Effector memory CD8-positive, alpha-beta T cell (primary cell): ENCODE data around the gene PPM1H.

Source experiments
- ATAC-seq: fragments of 150-1000 bp; cut with Tn5 transposase; replicated peaks from 2 replicates; pipeline ENCODE4 v1.10.0; 2021; ENCODE audit warnings: mild to moderate bottlenecking, moderate library complexity
- DNase-seq, 3 experiments: peaks; one replicate each; pipeline ENCODE4 v3.0.0; 2021
- H3K27ac Mint-ChIP-seq, 2 donors: one replicate each; pipeline ENCODE4 v1.8.0; 2022; ENCODE audit warnings: mild to moderate bottlenecking in 2 of 2, mixed read lengths in 2 of 2, moderate library complexity in 2 of 2
- H3K27me3 Mint-ChIP-seq, 2 donors: one replicate each; pipeline ENCODE4 v1.8.0; 2022; ENCODE audit warnings: mixed read lengths in 2 of 2
- H3K36me3 Mint-ChIP-seq: one replicate; pipeline ENCODE4 v1.8.0; 2022; ENCODE audit warnings: mild to moderate bottlenecking, moderate library complexity, mixed read lengths; ENCODE audit not compliant: insufficient read depth
- H3K4me1 Mint-ChIP-seq, 2 donors: one replicate each; pipeline ENCODE4 v1.8.0; 2022; ENCODE audit warnings: low read depth in 2 of 2, mixed read lengths in 2 of 2
- H3K4me3 Mint-ChIP-seq, 2 donors: one replicate each; pipeline ENCODE4 v1.8.0; 2022; ENCODE audit warnings: mild to moderate bottlenecking in 2 of 2, mixed read lengths in 2 of 2, moderate library complexity in 2 of 2
- H3K9me3 Mint-ChIP-seq, 2 donors: one replicate each; pipeline ENCODE4 v1.8.0; 2022; ENCODE audit warnings: mixed read lengths in 2 of 2

The PPM1H gene

GRCh38 chr12:62846491-62846890, 88.5 kb downstream of the PPM1H start:
- no peak for ATAC-seq
- Mint-ChIP-seq H3K27ac (no peak overlapping the region), H3K4me3 (no peak overlapping the region), H3K36me3 (no peaks in the 10 kb centered on the region), H3K4me1 (no peaks in the 10 kb centered on the region), H3K9me3 (no peaks in the 10 kb centered on the region), H3K27me3 (peaks cover 34 to 36% of the 10 kb centered on the region in 2 donors)
- no peak for DNase-seq

- DNase-seq (no peak), ATAC-seq (no peak)
- H3K27ac Mint-ChIP-seq: no peak overlapping the region
- H3K27me3 Mint-ChIP-seq: peaks cover 28 to 46% of the 10 kb centered on the region in 2 donors
- no peaks in the 10 kb centered on the region for H3K4me1 Mint-ChIP-seq
- H3K9me3 Mint-ChIP-seq: peaks cover 0 to 4% of the 10 kb centered on the region in 2 donors
- no peak overlapping the region for H3K4me3 Mint-ChIP-seq
- H3K36me3 Mint-ChIP-seq: no peaks in the 10 kb centered on the region
Measured at GRCh38 chr12:62844915-62845314, 90.0 kb downstream of the PPM1H start.

- DNase-seq: no peak
- Mint-ChIP-seq H3K27me3 (peaks cover 19 to 42% of the 10 kb centered on the region in 2 donors), H3K36me3 (no peaks in the 10 kb centered on the region), H3K4me3 (no peak overlapping the region), H3K9me3 (peaks cover 0 to 4% of the 10 kb centered on the region in 2 donors), H3K4me1 (no peaks in the 10 kb centered on the region), H3K27ac (no peak overlapping the region)
- no peak for ATAC-seq
Measured at GRCh38 chr12:62843716-62844115, 91.2 kb downstream of the PPM1H start.

- ATAC-seq (no peak), DNase-seq (no peak)
- no peaks in the 10 kb centered on the region for H3K4me1 Mint-ChIP-seq
- peaks cover 0 to 4% of the 10 kb centered on the region in 2 donors for H3K9me3 Mint-ChIP-seq
- peaks cover 19 to 30% of the 10 kb centered on the region in 2 donors for H3K27me3 Mint-ChIP-seq
- no peaks in the 10 kb centered on the region for H3K36me3 Mint-ChIP-seq
- H3K4me3 Mint-ChIP-seq: no peak overlapping the region
- H3K27ac Mint-ChIP-seq: no peak overlapping the region
Measured at GRCh38 chr12:62841846-62842245, 93.1 kb downstream of the PPM1H start.

- no peak overlapping the region for H3K27ac Mint-ChIP-seq
- peaks cover 0 to 4% of the 10 kb centered on the region in 2 donors for H3K9me3 Mint-ChIP-seq
- H3K36me3 Mint-ChIP-seq: no peaks in the 10 kb centered on the region
- no peak overlapping the region for H3K4me3 Mint-ChIP-seq
- ATAC-seq (no peak), DNase-seq (no peak)
- H3K27me3 Mint-ChIP-seq: peaks cover 10 to 22% of the 10 kb centered on the region in 2 donors
- no peaks in the 10 kb centered on the region for H3K4me1 Mint-ChIP-seq
Measured at GRCh38 chr12:62840806-62841205, 94.1 kb downstream of the PPM1H start.

- Mint-ChIP-seq H3K27me3 (peaks cover 14 to 18% of the 10 kb centered on the region in 2 donors), H3K36me3 (no peaks in the 10 kb centered on the region), H3K4me3 (no peak overlapping the region), H3K9me3 (peaks cover 0 to 4% of the 10 kb centered on the region in 2 donors), H3K27ac (peak overlapping the region in 1 of 2 donors; percentile 32), H3K4me1 (no peaks in the 10 kb centered on the region)
- no peak for ATAC-seq
- no peak for DNase-seq
Measured at GRCh38 chr12:62839869-62840660, 94.9 kb downstream of the PPM1H start.

- Mint-ChIP-seq H3K4me1 (no peaks in the 10 kb centered on the region), H3K9me3 (no peaks in the 10 kb centered on the region), H3K4me3 (no peak overlapping the region), H3K27me3 (peaks cover 18 to 19% of the 10 kb centered on the region in 2 donors), H3K36me3 (no peaks in the 10 kb centered on the region), H3K27ac (no peak overlapping the region)
- no peak for ATAC-seq
- no peak for DNase-seq
Measured at GRCh38 chr12:62834971-62835547, 99.9 kb downstream of the PPM1H start.

GRCh38 chr12:62834406-62834805, 100.5 kb downstream of the PPM1H start:
- peaks cover 2% of the 10 kb centered on the region for H3K36me3 Mint-ChIP-seq
- DNase-seq (no peak), ATAC-seq (no peak)
- H3K27me3 Mint-ChIP-seq: peaks cover 12 to 19% of the 10 kb centered on the region in 2 donors
- no peaks in the 10 kb centered on the region for H3K9me3 Mint-ChIP-seq
- no peak overlapping the region for H3K4me3 Mint-ChIP-seq
- no peak overlapping the region for H3K27ac Mint-ChIP-seq
- H3K4me1 Mint-ChIP-seq: no peaks in the 10 kb centered on the region

- Mint-ChIP-seq H3K4me3 (no peak overlapping the region), H3K9me3 (no peaks in the 10 kb centered on the region), H3K4me1 (no peaks in the 10 kb centered on the region), H3K27ac (no peak overlapping the region), H3K36me3 (peaks cover 3% of the 10 kb centered on the region), H3K27me3 (peaks cover 12 to 19% of the 10 kb centered on the region in 2 donors)
- DNase-seq (no peak), ATAC-seq (no peak)
Measured at GRCh38 chr12:62833634-62834033, 101.3 kb downstream of the PPM1H start.

GRCh38 chr12:62832558-62832957, 102.4 kb downstream of the PPM1H start:
- ATAC-seq (no peak), DNase-seq (no peak)
- Mint-ChIP-seq H3K4me1 (no peaks in the 10 kb centered on the region), H3K9me3 (no peaks in the 10 kb centered on the region), H3K36me3 (peaks cover 3% of the 10 kb centered on the region), H3K27me3 (peaks cover 12 to 13% of the 10 kb centered on the region in 2 donors), H3K4me3 (no peak overlapping the region), H3K27ac (no peak overlapping the region)

- Mint-ChIP-seq H3K4me1 (no peaks in the 10 kb centered on the region), H3K9me3 (no peaks in the 10 kb centered on the region), H3K27me3 (peaks cover 10 to 12% of the 10 kb centered on the region in 2 donors), H3K4me3 (no peak overlapping the region), H3K36me3 (peaks cover 3% of the 10 kb centered on the region), H3K27ac (no peak overlapping the region)
- DNase-seq (no peak), ATAC-seq (no peak)
Measured at GRCh38 chr12:62832027-62832426, 102.9 kb downstream of the PPM1H start.

GRCh38 chr12:62827855-62828254, 107.1 kb downstream of the PPM1H start:
- no peak overlapping the region for H3K27ac Mint-ChIP-seq

GRCh38 chr12:62827042-62827441, 107.9 kb downstream of the PPM1H start:
- H3K27me3 Mint-ChIP-seq: peaks cover 17 to 18% of the 10 kb centered on the region in 2 donors
- H3K4me3 Mint-ChIP-seq: no peak overlapping the region
- no peaks in the 10 kb centered on the region for H3K4me1 Mint-ChIP-seq
- H3K36me3 Mint-ChIP-seq: peaks cover 3% of the 10 kb centered on the region
- ATAC-seq (no peak), DNase-seq (no peak)
- H3K9me3 Mint-ChIP-seq: no peaks in the 10 kb centered on the region
- no peak overlapping the region for H3K27ac Mint-ChIP-seq

More at GRCh38 chr12:62827855-62828254, 107.1 kb downstream of the PPM1H start:
- H3K9me3 Mint-ChIP-seq: no peaks in the 10 kb centered on the region
- peaks cover 9 to 10% of the 10 kb centered on the region in 2 donors for H3K27me3 Mint-ChIP-seq
- DNase-seq (no peak), ATAC-seq (no peak)
- H3K4me1 Mint-ChIP-seq: no peaks in the 10 kb centered on the region
- no peak overlapping the region for H3K4me3 Mint-ChIP-seq
- peaks cover 3% of the 10 kb centered on the region for H3K36me3 Mint-ChIP-seq
